NCI-H2227 treated with DMSO at 0.1 percent for 48 hours (cell line): ENCODE results near the gene TPPP2.
"Not testable (repeated sequence)": the region's sequence is repeated elsewhere in the genome, so short reads cannot be mapped to it uniquely, and the experiment has no call there.

ENCODE experiments used
- DNase-seq: peaks from one replicate; lab custom pipeline; 2025; lab: John Stamatoyannopoulos, UW

Gene TPPP2

GRCh38 chr14:21029917-21030316, at the start of gene TPPP2:
Gene TPPP2, plus strand, starts transcription at chr14:21030217. Its CDS starts 365 bp downstream, at chr14:21030582.
- DNase-seq, result no peak

GRCh38 chr14:20980906-20981305, 49.1 kb upstream of the TPPP2 start:
- DNase-seq, result no peak

GRCh38 chr14:20982646-20983369, 47.2 kb upstream of the TPPP2 start:
- DNase-seq, result no peak

- not testable (repeated sequence) for DNase-seq
Observed at GRCh38 chr14:20985650-20986049, 44.4 kb upstream of the TPPP2 start.

GRCh38 chr14:20986811-20987210, 43.2 kb upstream of the TPPP2 start:
- no peak for DNase-seq

- DNase-seq, result no peak
Observed at GRCh38 chr14:20988717-20989470, 41.1 kb upstream of the TPPP2 start.

GRCh38 chr14:20989471-20989786, 40.6 kb upstream of the TPPP2 start:
- no peak for DNase-seq

GRCh38 chr14:20989787-20990600, 40.0 kb upstream of the TPPP2 start, which contains the start of gene METTL17:
Gene METTL17, plus strand, starts transcription at chr14:20989980. Its CDS starts 23 bp downstream, at chr14:20990003.
- DNase-seq, result peak; percentile 95

- DNase-seq, result no peak
Observed at GRCh38 chr14:20996521-20996920, 33.5 kb upstream of the TPPP2 start.

GRCh38 chr14:20997115-20997514, 32.9 kb upstream of the TPPP2 start:
- DNase-seq, result no peak

GRCh38 chr14:20997564-20997963, 32.5 kb upstream of the TPPP2 start:
- DNase-seq, result no peak

GRCh38 chr14:20998139-20998538, 31.9 kb upstream of the TPPP2 start:
- DNase-seq, result no peak

- DNase-seq, result no peak
Observed at GRCh38 chr14:20998674-20999366, 31.2 kb upstream of the TPPP2 start, which contains the start of gene SLC39A2. Gene SLC39A2, plus strand, starts transcription at chr14:20999293. Its CDS starts 154 bp downstream, at chr14:20999447.

- DNase-seq, result no peak
Observed at GRCh38 chr14:20999591-20999990, 30.4 kb upstream of the TPPP2 start.

GRCh38 chr14:21001218-21001617, 28.8 kb upstream of the TPPP2 start:
- no peak for DNase-seq

GRCh38 chr14:21003788-21004346, 26.1 kb upstream of the TPPP2 start:
- no peak for DNase-seq

GRCh38 chr14:21009721-21010120, 20.3 kb upstream of the TPPP2 start:
- DNase-seq, result not testable (repeated sequence)

- DNase-seq, result no peak
Observed at GRCh38 chr14:21011136-21011535, 18.9 kb upstream of the TPPP2 start.

GRCh38 chr14:21014761-21015190, 15.2 kb upstream of the TPPP2 start:
- DNase-seq, result peak; percentile 80

GRCh38 chr14:21015312-21015711, 14.7 kb upstream of the TPPP2 start:
- no peak for DNase-seq

- DNase-seq, result no peak
Observed at GRCh38 chr14:21016413-21017190, 13.4 kb upstream of the TPPP2 start.
